Measurements from ENCODE around the gene WNK3.

- TF ChIP-seq POLR2A (IDR thresholded peaks at IDR 0.05) (no peak), CTCF (IDR thresholded peaks at IDR 0.05) (no peak)
These were observed 134.3 kb downstream of the WNK3 start for GRCh38 chrX:54223581-54223980.

All from body of pancreas (tissue), 4 donors.